ENCODE results near the gene AKAP7.
"Not testable (repeated sequence)": the region's sequence is repeated elsewhere in the genome, so short reads cannot be mapped to it uniquely, and the experiment has no call there.

Gene AKAP7

GRCh38 chr6:131135244-131136020 lies at the start of gene AKAP7:
AKAP7 (plus strand) TSS chr6:131135467; CDS start chr6:131135764, 297 bp downstream.
- TF ChIP-seq EZH2 (IDR thresholded peaks at IDR 0.05; ENCODE audit: borderline replicate concordance, low read length) = no peak
- no peak for TF ChIP-seq CTCF (IDR thresholded peaks at IDR 0.05; ENCODE audit: low read length)
- Histone ChIP-seq H3K4me2 (ENCODE audit: low read length) (peak within 1 kb of the TSS; percentile 71), H4K20me1 (ENCODE audit: insufficient read depth, low read length) (no peaks in the 10 kb centered on the region), H3K27ac (ENCODE audit: low read depth, low read length, poor library complexity, severe bottlenecking) (no peak within 1 kb of the TSS), H3K9ac (ENCODE audit: low read length) (peak within 1 kb of the TSS; percentile 37; the same call in 1 of the 2 replicates), H3K79me2 (ENCODE audit: insufficient read depth, low read length) (no peaks in the 10 kb centered on the region), H3K4me3 (ENCODE audit: low read depth, low read length, poor library complexity, severe bottlenecking) (peak within 1 kb of the TSS; percentile 60), H3K36me3 (ENCODE audit: insufficient read depth, low read length) (no peaks in the 10 kb centered on the region), H2AFZ (ENCODE audit: low read length) (no peak within 1 kb of the TSS; the same call in 1 of the 2 replicates), H3K9me3 (ENCODE audit: low read length) (no peaks in the 10 kb centered on the region), H3K4me1 (ENCODE audit: insufficient read depth, low read length, severe bottlenecking) (peaks cover 8% of the 10 kb centered on the region), H3K27me3 (ENCODE audit: insufficient read depth, low read length) (no peaks in the 10 kb centered on the region), H3F3A (ENCODE audit: insufficient read depth, low read length) (no peaks in the 10 kb centered on the region), H3K9me2 (ENCODE audit: low read depth, low read length) (no peaks in the 10 kb centered on the region)

GRCh38 chr6:131090339-131090738 lies 44.9 kb upstream of the AKAP7 start:
- H3K4me2 ChIP-seq (ENCODE audit: low read length); H3K27ac ChIP-seq (ENCODE audit: low read depth, low read length, poor library complexity, severe bottlenecking); H4K20me1 ChIP-seq (ENCODE audit: insufficient read depth, low read length); H3K9me2 ChIP-seq (ENCODE audit: low read depth, low read length); H3K27me3 ChIP-seq (ENCODE audit: insufficient read depth, low read length); H3K9ac ChIP-seq (ENCODE audit: low read length); H3K36me3 ChIP-seq (ENCODE audit: insufficient read depth, low read length); H2AFZ ChIP-seq (ENCODE audit: low read length); H3F3A ChIP-seq (ENCODE audit: insufficient read depth, low read length); H3K4me1 ChIP-seq (ENCODE audit: insufficient read depth, low read length, severe bottlenecking); H3K79me2 ChIP-seq (ENCODE audit: insufficient read depth, low read length); H3K9me3 ChIP-seq (ENCODE audit: low read length); H3K4me3 ChIP-seq (ENCODE audit: low read depth, low read length, poor library complexity, severe bottlenecking): not testable (repeated sequence)

GRCh38 chr6:131091944-131092343 lies 43.3 kb upstream of the AKAP7 start:
- not testable (repeated sequence) for H3F3A ChIP-seq (ENCODE audit: insufficient read depth, low read length); H3K79me2 ChIP-seq (ENCODE audit: insufficient read depth, low read length); H2AFZ ChIP-seq (ENCODE audit: low read length); H3K4me3 ChIP-seq (ENCODE audit: low read depth, low read length, poor library complexity, severe bottlenecking); H3K27ac ChIP-seq (ENCODE audit: low read depth, low read length, poor library complexity, severe bottlenecking); H3K27me3 ChIP-seq (ENCODE audit: insufficient read depth, low read length); H3K9me2 ChIP-seq (ENCODE audit: low read depth, low read length); H3K9me3 ChIP-seq (ENCODE audit: low read length); H3K9ac ChIP-seq (ENCODE audit: low read length); H4K20me1 ChIP-seq (ENCODE audit: insufficient read depth, low read length); H3K4me2 ChIP-seq (ENCODE audit: low read length); H3K36me3 ChIP-seq (ENCODE audit: insufficient read depth, low read length); H3K4me1 ChIP-seq (ENCODE audit: insufficient read depth, low read length, severe bottlenecking)

- Histone ChIP-seq H3K36me3 (ENCODE audit: insufficient read depth, low read length) (no peaks in the 10 kb centered on the region), H3K4me2 (ENCODE audit: low read length) (no peak overlapping the region), H3K9me2 (ENCODE audit: low read depth, low read length) (no peaks in the 10 kb centered on the region), H4K20me1 (ENCODE audit: insufficient read depth, low read length) (no peaks in the 10 kb centered on the region), H3F3A (ENCODE audit: insufficient read depth, low read length) (no peaks in the 10 kb centered on the region), H2AFZ (ENCODE audit: low read length) (no peak overlapping the region), H3K27me3 (ENCODE audit: insufficient read depth, low read length) (no peaks in the 10 kb centered on the region), H3K79me2 (ENCODE audit: insufficient read depth, low read length) (no peaks in the 10 kb centered on the region), H3K4me3 (ENCODE audit: low read depth, low read length, poor library complexity, severe bottlenecking) (no peak overlapping the region), H3K9me3 (ENCODE audit: low read length) (no peaks in the 10 kb centered on the region), H3K27ac (ENCODE audit: low read depth, low read length, poor library complexity, severe bottlenecking) (no peak overlapping the region), H3K4me1 (ENCODE audit: insufficient read depth, low read length, severe bottlenecking) (no peaks in the 10 kb centered on the region), H3K9ac (ENCODE audit: low read length) (no peak overlapping the region)
- no peak for TF ChIP-seq CTCF (IDR thresholded peaks at IDR 0.05; ENCODE audit: low read length)
- TF ChIP-seq EZH2 (IDR thresholded peaks at IDR 0.05; ENCODE audit: borderline replicate concordance, low read length) = no peak
Measured at GRCh38 chr6:131093334-131093733, 41.9 kb upstream of the AKAP7 start.

Data from OCI-LY1 (cell line).